GM23338 (cell line): Measurements from ENCODE around the gene SAFB. TPM values are rescaled to one million over a fixed set of nuclear protein-coding genes. Genes with fewer than 3 reads are reported as not detected.

Experiments used
- ATAC-seq: fragments of 200-7000 bp; cut with Tn5 transposase; 3 replicates; pipeline ENCODE4 v1.9.1; 2020
- DNase-seq: peaks from one replicate; pipeline ENCODE4 v3.0.0-alpha.2; 2015; ENCODE audit warnings: low spot score
- H2AFZ ChIP-seq: fragments of 200-600 bp; sonication (generic); 2 replicates; pipeline ENCODE4 v1.8.0; 2016; ENCODE audit warnings: antibody characterized with exemption, mild to moderate bottlenecking, moderate library complexity
- H3F3A ChIP-seq: fragments of 200-600 bp; sonication (generic); replicated peaks from 2 replicates; pipeline ENCODE4 v1.8.0; 2017; ENCODE audit warnings: antibody characterized with exemption, mixed run types, low read depth
- H3K27ac ChIP-seq: fragments of 200-600 bp; sonication (generic); 2 replicates; pipeline ENCODE4 v1.6.1; 2016; ENCODE audit warnings: low read depth
- H3K27me3 ChIP-seq: fragments of 200-600 bp; sonication (generic); 2 replicates; pipeline ENCODE4 v1.8.0; 2016; ENCODE audit warnings: mild to moderate bottlenecking, mixed run types, moderate library complexity; ENCODE audit not compliant: insufficient read depth
- H3K36me3 ChIP-seq: fragments of 200-600 bp; sonication (generic); 2 replicates; pipeline ENCODE4 v1.8.0; 2016; ENCODE audit warnings: mild to moderate bottlenecking; ENCODE audit not compliant: insufficient read depth
- H3K4me1 ChIP-seq: fragments of 200-600 bp; sonication (generic); 2 replicates; pipeline ENCODE4 v1.8.0; 2016; ENCODE audit warnings: mild to moderate bottlenecking, moderate library complexity; ENCODE audit not compliant: insufficient read depth
- H3K4me2 ChIP-seq: fragments of 200-600 bp; sonication (generic); 2 replicates; pipeline ENCODE4 v1.7.1; 2017; ENCODE audit warnings: mixed run types
- H3K4me3 ChIP-seq: fragments of 200-600 bp; sonication (generic); 2 replicates; pipeline ENCODE4 v1.6.1; 2016; ENCODE audit warnings: mixed run types
- H3K79me2 ChIP-seq: fragments of 200-600 bp; sonication (generic); replicated peaks from 2 replicates; pipeline ENCODE4 v1.8.0; 2017; ENCODE audit warnings: mild to moderate bottlenecking; ENCODE audit not compliant: insufficient read depth
- H3K9me2 ChIP-seq: fragments of 200-600 bp; sonication (generic); 2 replicates; pipeline ENCODE4 v1.8.0; 2017; ENCODE audit not compliant: insufficient read depth
- H4K20me1 ChIP-seq: fragments of 200-600 bp; sonication (generic); replicated peaks from 2 replicates; pipeline ENCODE4 v1.8.0; 2017; ENCODE audit warnings: mild to moderate bottlenecking; ENCODE audit not compliant: insufficient read depth
- H3K27ac Mint-ChIP-seq: 2 replicates; pipeline ENCODE4 v1.8.0; 2020; ENCODE audit warnings: inconsistent platforms, mild to moderate bottlenecking, moderate library complexity, mixed read lengths
- H3K27me3 Mint-ChIP-seq: 3 replicates; pipeline ENCODE4 v1.8.0; 2022; ENCODE audit warnings: low read depth, mild to moderate bottlenecking, moderate library complexity, mixed read lengths, inconsistent platforms; ENCODE audit not compliant: insufficient read depth, poor library complexity
- H3K36me3 Mint-ChIP-seq: 3 replicates; pipeline ENCODE4 v1.8.0; 2021; ENCODE audit warnings: low read depth, mild to moderate bottlenecking, inconsistent platforms, moderate library complexity, mixed read lengths
- H3K4me1 Mint-ChIP-seq: 3 replicates; pipeline ENCODE4 v1.8.0; 2020; ENCODE audit warnings: mild to moderate bottlenecking, inconsistent platforms, mixed read lengths
- H3K4me3 Mint-ChIP-seq: 3 replicates; pipeline ENCODE4 v1.8.0; 2021; ENCODE audit warnings: moderate library complexity, mild to moderate bottlenecking, inconsistent platforms, mixed read lengths
- H3K9me3 Mint-ChIP-seq: 3 replicates; pipeline ENCODE4 v1.8.0; 2020; ENCODE audit warnings: moderate library complexity, mild to moderate bottlenecking, inconsistent platforms, mixed read lengths
- CREB1 ChIP-seq: fragments of 250-450 bp; sonication (Bioruptor Pico); IDR thresholded peaks from 2 replicates; pipeline ENCODE4 v1.5.0; 2020; ENCODE audit warnings: low read depth, mild to moderate bottlenecking, moderate library complexity
- CTCF ChIP-seq, 2 experiments: fragments of 200-600 bp in 1 of 2; sonication (generic) in 1 of 2; conservative IDR thresholded peaks; 2 replicates each; pipeline versions ENCODE4 v1.5.1 to v1.6.1; 2016 to 2017; ENCODE audit warnings: antibody characterized with exemption in 2 of 2, low read depth in 2 of 2, mild to moderate bottlenecking in 2 of 2, moderate library complexity in 1 of 2
- ETS1 ChIP-seq: IDR thresholded peaks from 2 replicates; pipeline ENCODE4 v1.6.1; 2016; ENCODE audit warnings: antibody characterized with exemption
- EZH2phosphoT487 ChIP-seq: fragments of 200-600 bp; sonication (generic); IDR thresholded peaks from one replicate; pipeline ENCODE4 v1.8.1; 2018; ENCODE audit warnings: antibody characterized with exemption; ENCODE audit not compliant: unreplicated experiment
- NANOG ChIP-seq: IDR thresholded peaks from 2 replicates; pipeline ENCODE4 v1.6.1; 2016; ENCODE audit warnings: antibody characterized with exemption, borderline replicate concordance
- STAT1 ChIP-seq: IDR thresholded peaks from one replicate; pipeline ENCODE4 v1.6.1; 2016; ENCODE audit warnings: antibody characterized with exemption; ENCODE audit not compliant: unreplicated experiment
- ZNF462 ChIP-seq: fragments of 250-450 bp; sonication (Bioruptor Pico); IDR thresholded peaks from 2 replicates; pipeline ENCODE4 v1.5.0; 2020; ENCODE audit warnings: mild to moderate bottlenecking, moderate library complexity
- polyA plus RNA-seq: library from polyadenylated mRNA; unstranded; fragments of >200 nt; fragmentation: Nextera tagmentation; extraction: Ambion mirVana; gene quantifications from 2 replicates; pipeline ENCODE4 v1.2.1, GENCODE V29; 2016
- total RNA-seq: library from RNA; depleted of rRNA; stranded (reverse); fragments of >200 nt; shearing (Covaris generic); gene quantifications from 2 replicates; pipeline ENCODE4 v1.2.3, GENCODE V29; 2014

The SAFB gene
- total and polyA plus RNA-seq, 2 experiments from 2014 or later = 85.2 to 109 TPM

- ATAC-seq = peak; percentile 69
- Histone ChIP-seq H3K79me2 (peaks cover 19% of the 10 kb centered on the region), H3K4me2 (no peak overlapping the region), H3K27me3 (no peaks in the 10 kb centered on the region), H3K9me2 (no peaks in the 10 kb centered on the region), H3K36me3 (peaks cover 51% of the 10 kb centered on the region), H4K20me1 (peaks cover 33% of the 10 kb centered on the region), H3K27ac (no peak overlapping the region), H3K4me1 (no peaks in the 10 kb centered on the region), H2AFZ (no peak overlapping the region), H3K4me3 (no peak overlapping the region), H3F3A (peaks cover 18% of the 10 kb centered on the region)
- no peak overlapping the region for H3K4me3 Mint-ChIP-seq
- DNase-seq = peak; percentile 17
- peak in 1 of 2 experiments; percentile 3; a peak in 1 of 4 replicates for TF ChIP-seq CTCF (conservative IDR thresholded peaks at IDR 0.05; ENCODE audit: low read depth in 2 of 2)
- no peak for TF ChIP-seq EZH2phosphoT487
- TF ChIP-seq NANOG = no peak
- no peak for TF ChIP-seq STAT1
- H3K36me3 Mint-ChIP-seq = peaks cover 88% of the 10 kb centered on the region
- H3K4me1 Mint-ChIP-seq = no peaks in the 10 kb centered on the region
- no peaks in the 10 kb centered on the region for H3K9me3 Mint-ChIP-seq
- peaks cover 2% of the 10 kb centered on the region for H3K27me3 Mint-ChIP-seq
- H3K27ac Mint-ChIP-seq = no peak overlapping the region
Measured at GRCh38 chr19:5651361-5651760, 28.5 kb downstream of the SAFB start.

GRCh38 chr19:5652261-5652660 lies 29.4 kb downstream of the SAFB start:
- Histone ChIP-seq H3K27ac (no peak overlapping the region), H3K4me2 (no peak overlapping the region), H3K36me3 (peaks cover 49% of the 10 kb centered on the region), H3K9me2 (no peaks in the 10 kb centered on the region), H3K4me3 (no peak overlapping the region), H4K20me1 (peaks cover 27% of the 10 kb centered on the region), H3F3A (peaks cover 13% of the 10 kb centered on the region; the same call in 1 of the 2 replicates), H2AFZ (no peak overlapping the region), H3K79me2 (peaks cover 14% of the 10 kb centered on the region; the same call in 1 of the 2 replicates), H3K4me1 (no peaks in the 10 kb centered on the region), H3K27me3 (no peaks in the 10 kb centered on the region)
- TF ChIP-seq CREB1 (CRISPR knock-in tag) (no peak), ETS1 (no peak), ZNF462 (CRISPR knock-in tag) (no peak), CTCF (conservative IDR thresholded peaks at IDR 0.05; ENCODE audit: low read depth in 2 of 2) (peak in 1 of 2 experiments; percentile 23; a peak in 2 of 4 replicates)
- H3K27me3 Mint-ChIP-seq = peaks cover 2% of the 10 kb centered on the region
- H3K9me3 Mint-ChIP-seq = no peaks in the 10 kb centered on the region
- DNase-seq = no peak
- no peak for ATAC-seq
- H3K4me3 Mint-ChIP-seq = no peak overlapping the region
- H3K4me1 Mint-ChIP-seq = no peaks in the 10 kb centered on the region
- peaks cover 85% of the 10 kb centered on the region for H3K36me3 Mint-ChIP-seq
- no peak overlapping the region for H3K27ac Mint-ChIP-seq
